HL-60/S4 treated with retinoic acid at 250 ng/mL for 4 days and 3 days (cell line): ENCODE results near the gene LTBP4.

Experiments
- in situ Hi-C: fragments of 300-500 bp; cut with MboI; formaldehyde crosslinking; loops from 2 replicates; pipeline ENCODE4 v1.7.0; 2022; ENCODE audit warnings: low sequenced_read_pairs

LTBP4 gene

DNA sequence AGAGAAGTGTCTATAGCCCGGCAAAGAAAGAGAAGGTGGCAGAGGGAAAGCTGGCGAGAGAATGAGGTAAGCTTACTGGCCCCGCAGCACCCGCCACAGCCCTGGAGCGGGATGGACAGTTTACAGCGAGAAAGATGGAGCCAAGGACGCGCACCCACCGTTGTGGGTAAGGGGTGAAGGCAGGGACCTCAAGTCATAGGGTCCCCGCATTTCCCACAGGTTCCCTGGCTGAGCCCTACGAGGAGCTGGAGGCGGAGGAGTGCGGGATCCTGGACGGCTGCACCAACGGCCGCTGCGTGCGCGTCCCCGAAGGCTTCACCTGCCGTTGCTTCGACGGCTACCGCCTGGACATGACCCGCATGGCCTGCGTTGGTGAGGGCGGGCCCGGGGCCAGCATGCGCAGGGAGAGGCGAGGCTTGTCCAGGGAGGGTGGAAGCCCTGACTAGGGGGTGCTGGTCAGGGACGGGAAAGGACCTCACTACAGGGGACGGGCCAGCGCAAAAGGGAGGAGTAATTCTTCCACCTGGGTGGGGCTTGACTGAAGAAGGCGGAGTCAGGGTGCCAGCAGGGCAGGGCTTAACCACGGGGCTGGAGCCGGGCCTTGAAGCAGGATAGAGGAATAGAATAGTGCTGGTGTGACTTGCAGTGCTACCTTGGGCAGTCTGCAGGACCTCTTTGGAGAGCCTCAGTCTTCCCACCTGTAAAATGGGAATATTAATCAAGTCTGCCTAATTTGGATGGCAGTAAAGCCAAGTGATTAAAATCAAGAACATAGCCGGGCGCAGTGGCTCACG is 26.5 kb downstream of the LTBP4 start:
- in situ Hi-C loops: no loop called here

GRCh38 chr19:40629346-40629745 is 28.2 kb downstream of the LTBP4 start:
- in situ Hi-C loops: no loop called here

DNA sequence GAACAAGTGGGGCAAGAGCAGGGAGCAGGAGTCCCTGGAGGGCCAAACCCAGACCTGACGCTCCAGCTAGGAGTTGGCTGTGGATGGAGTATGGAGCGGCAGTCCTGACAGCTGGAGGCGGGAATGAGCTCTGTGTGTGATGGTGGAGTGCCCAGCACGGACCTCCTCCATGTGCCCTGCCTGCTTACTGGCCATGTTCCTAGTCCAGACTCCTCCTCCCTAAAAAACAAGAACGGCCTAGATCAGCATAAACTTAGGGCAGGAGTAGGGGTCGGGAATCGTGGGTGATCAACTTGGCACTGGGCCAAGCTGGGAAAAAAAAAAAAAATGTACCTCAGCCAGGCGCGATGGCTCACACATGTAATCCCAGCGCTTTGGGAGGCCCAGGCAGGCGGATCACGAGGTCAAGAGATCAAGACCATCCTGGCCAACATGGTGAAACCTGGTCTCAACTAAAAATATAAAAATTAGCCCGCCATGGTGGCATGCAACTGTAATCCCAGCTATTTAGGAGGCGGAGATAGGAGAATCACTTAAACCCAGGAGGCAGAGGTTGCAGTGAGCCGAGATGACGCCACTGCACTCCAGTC is 29.5 kb downstream of the LTBP4 start:
- in situ Hi-C loops: no loop called here

GRCh38 chr19:40632311-40633036 is 31.3 kb downstream of the LTBP4 start:
- in situ Hi-C loops: no loop called here

DNA sequence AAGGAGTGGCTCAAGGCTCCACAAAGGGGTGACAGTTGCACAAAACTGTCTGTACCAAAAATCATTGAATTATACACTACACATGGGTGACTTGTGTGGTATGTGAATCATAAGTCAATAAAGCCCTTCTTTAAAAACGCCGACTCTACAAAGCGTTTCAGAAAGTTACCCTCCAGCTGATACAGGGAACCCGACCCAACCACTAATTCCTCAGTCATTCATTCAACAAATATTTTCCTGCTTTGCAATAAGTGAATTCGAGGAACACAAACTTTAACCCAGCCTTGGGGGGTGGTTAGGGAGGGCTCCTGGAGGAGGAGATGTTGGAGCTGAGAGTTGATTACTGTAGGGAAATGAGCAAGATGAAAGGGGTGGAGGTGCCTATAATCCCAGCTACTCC is 32.0 kb downstream of the LTBP4 start:
- in situ Hi-C loops: no loop called here

DNA sequence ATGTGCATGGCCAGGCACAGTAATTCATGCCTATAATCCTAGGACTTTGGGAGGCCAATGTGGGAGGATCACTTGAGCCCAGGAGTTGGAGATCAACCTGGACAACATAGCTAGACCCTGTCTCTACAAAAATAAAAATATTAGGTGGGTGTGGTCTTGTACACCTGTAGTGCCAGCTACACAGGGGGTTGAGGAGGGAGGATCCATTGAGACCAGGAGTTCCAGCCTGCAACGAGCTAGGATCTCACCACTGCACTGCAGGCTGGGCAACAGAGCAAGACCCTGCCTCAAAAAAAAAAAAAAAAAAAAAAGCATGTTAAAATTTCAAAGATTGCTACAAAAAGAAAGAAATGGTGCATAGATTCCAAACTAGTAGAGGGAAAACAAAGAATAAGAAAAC is 37.2 kb downstream of the LTBP4 start:
- in situ Hi-C loops: no loop called here

GRCh38 chr19:40639638-40639982 is 38.4 kb downstream of the LTBP4 start:
- in situ Hi-C loops: no loop called here

- in situ Hi-C loops: no loop called here
These were observed 39.6 kb downstream of the LTBP4 start for GRCh38 chr19:40640744-40641143.

DNA sequence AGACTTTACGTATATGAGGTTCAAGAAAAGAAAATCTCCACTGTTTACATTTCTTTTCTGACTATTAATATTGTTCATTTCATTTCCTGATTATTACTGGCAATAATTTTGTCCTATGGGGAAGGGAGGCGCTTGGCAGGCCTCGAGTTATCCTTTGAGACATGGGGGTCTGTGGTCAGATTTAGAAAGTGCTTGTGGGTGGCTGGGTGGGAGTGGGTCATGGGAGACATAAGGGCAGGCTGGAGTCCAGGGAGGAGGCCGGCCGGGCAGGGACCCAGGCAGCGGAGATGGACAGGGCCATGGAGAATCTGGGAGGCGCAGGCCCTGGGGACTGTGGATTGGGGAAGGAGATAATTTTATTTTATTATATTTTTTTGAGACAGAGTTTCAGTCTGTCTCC is 40.1 kb downstream of the LTBP4 start:
- in situ Hi-C loops: no loop called here

DNA sequence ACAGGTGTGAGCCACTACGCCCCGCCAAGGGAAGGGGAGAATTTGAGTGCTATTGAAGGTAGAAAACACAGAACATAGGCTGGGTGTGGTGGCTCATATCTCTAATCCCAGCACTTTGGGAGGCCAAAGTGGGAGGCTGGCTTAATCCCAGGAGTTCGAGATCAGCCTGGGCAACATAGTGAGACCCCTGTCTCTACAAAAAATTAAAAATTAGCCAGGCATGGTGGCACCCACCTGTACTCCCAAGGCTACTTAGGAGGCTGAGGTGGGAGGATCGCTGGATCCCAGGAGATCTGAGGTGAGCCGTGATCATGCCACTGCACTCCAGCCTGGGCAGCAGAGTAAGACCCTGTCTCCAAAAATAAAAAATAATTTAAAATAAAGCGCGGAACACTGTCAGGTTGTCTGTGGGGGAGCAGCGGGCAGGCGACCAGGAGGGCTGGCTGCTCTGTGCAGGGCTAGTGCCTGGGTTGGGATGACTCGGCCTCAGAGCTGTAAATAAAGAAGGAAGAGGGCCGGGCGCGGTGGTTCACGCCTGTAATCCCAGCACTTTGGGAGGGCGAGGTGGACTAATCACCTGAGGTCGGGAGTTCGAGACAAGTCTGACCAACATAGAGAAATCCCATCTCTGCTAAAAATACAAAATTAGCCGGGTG is 41.0 kb downstream of the LTBP4 start:
- in situ Hi-C loops: no loop called here

DNA sequence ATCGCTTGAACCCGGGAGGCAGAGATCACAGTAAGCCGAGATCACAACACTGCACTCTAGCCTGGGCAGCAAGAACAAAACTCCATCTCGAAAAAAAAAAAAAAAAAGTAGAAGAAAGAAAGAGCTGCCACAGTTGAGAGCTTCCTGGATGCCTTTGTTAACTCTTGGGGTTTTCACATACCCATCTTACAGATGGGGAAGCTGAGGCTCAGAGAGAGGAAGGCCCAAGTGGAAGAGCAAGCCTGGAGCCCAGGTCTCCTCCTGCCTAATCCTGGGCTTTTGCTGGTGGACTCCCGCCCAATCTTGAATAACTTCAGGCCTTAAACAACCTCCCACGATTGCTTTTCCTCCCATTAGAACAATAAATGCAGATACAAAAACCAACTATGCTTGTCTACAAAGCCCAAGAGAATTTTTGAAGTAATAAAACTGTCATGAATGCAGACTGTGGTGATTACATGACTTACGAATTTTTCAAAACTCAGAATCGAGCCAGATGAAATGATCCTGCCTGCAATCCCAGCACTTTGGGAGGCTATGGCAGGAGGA is 41.7 kb downstream of the LTBP4 start:
- in situ Hi-C loops: no loop called here

DNA sequence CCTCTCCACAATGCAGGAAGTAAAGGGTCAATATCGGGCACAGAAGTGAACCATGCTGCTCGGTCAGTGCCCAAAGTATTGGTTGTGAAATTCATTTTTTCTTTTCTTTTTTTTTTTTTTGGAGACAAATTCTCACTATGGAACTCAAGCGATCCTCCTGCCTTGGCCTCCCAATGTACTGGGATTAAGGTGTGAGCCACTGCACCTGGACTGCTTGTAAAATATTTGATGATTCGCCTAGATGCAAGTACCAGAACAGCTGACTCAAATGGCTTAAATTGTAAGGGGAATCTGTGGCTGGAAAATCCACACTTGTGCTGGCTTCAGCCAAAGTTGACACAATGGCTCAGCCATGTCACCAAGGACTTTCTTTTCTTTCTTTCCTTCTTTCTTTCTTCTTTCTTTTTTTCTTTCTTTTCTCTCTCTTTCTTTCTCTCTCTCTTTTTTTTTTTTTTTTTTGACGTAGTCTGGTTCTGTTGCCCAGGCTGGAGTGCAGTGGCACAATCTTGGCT is 45.6 kb downstream of the LTBP4 start:
- in situ Hi-C loops: no loop called here

DNA sequence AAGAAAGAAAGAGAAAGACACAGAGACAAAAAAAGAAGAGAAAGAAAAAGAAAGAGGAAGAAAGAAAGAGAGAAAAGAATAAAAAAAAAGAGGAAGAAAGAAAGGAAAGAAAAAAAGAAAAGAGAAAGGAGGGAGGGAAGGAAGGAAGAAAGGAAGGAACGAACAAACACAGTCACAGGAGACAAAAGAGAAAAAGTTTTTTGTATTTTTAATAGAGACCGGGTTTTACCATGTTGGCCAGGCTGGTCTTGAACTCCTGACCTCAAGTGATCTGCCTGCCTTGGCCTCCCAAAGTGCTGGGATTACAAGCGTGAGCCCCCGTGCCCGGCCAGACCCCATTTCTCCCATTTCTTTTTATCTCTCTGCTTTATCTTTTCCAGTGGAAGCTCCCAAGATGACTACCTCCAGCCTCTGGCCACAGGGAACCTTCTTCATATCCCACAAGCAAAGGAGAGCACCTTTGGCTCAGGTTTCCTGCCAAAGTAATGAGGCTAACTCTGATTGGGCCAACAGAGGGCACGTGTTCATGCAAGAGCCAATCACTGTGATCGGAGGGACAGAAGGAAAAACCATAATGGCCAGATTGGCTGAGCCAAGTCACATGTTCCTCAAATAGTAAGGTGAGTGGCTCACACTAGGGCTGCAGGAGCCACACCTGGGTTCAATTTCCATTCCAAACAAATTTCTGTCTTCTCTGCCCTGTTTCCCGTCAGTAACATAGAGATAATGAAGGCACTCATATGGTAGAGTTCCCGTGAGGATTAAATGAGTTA is 48.9 kb downstream of the LTBP4 start:
- in situ Hi-C loops: loop anchor here (25.0 kb wide), 1 partner anchor 487 kb away; no protein-coding TSS in a partner anchor

DNA sequence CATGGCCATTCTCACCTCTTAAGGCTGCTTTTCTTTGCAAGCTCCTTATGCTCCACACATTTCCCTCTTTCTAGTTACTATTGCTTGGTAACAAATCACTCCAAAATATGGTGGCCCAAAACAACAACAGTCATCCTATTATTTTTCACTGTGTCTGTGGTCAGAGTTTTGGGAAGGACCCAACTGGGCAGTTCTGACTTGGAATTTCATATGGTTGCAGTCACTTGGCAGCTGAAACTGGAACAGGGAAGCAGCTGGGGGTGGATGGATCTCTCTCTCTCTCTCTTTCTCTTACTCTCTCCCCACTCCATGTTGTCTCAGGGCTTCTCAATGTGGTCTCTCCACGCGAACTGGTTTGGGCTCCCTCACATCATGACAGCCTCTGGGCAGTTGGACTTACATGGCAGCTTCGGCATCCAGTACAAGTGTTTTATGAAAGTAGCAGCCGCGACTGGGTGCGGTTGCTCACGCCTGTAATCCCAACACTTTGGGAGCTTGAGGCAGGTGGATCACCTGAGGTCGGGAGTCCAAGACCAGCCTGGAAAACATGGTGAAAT is 49.7 kb downstream of the LTBP4 start:
- in situ Hi-C loops: loop anchor here (25.0 kb wide), 1 partner anchor 486 kb away; no protein-coding TSS in a partner anchor

DNA sequence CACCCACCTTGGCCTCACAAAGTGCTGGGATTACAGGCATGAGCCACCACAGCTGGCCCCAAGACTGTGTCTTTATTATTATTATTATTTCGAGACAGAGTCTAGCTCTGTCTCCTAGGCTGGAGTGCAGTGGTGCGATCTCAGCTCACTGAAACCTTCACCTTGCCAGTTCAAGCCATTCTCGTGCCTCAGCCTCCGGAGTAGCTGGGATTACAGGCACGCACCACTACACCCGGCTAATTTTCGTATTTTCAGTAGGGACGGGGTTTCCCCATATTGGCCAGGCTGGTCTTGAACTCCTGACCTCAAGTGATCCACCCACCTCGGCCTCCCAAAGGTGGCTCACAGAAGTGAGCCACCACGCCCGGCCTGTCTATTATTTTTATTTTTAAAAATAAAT is 51.1 kb downstream of the LTBP4 start:
- in situ Hi-C loops: loop anchor here (25.0 kb wide), 1 partner anchor 485 kb away; no protein-coding TSS in a partner anchor

DNA sequence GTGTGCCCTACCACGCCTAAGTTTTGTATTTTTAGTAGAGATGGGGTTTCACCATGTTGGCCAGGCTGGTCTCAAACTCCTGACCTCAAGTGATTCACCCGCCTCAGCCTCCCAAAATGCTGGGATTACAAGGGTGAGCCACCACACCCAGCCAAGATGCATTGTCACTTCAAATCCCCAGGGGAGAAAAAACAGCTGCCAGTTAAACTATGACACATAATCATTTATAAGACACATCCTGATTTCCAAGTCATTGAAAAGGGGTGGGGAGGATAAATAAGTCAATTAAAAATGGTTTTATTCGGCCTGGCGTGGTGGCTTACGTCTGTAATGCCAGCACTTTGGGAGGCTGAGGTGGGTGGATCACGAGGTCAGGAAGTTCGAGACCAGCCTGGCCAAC is 54.5 kb downstream of the LTBP4 start:
- in situ Hi-C loops: loop anchor here (25.0 kb wide), 1 partner anchor 482 kb away; no protein-coding TSS in a partner anchor

- in situ Hi-C loops: loop anchor here (25.0 kb wide), 1 partner anchor 479 kb away; no protein-coding TSS in a partner anchor
These were observed 56.9 kb downstream of the LTBP4 start for GRCh38 chr19:40658031-40658430.

DNA sequence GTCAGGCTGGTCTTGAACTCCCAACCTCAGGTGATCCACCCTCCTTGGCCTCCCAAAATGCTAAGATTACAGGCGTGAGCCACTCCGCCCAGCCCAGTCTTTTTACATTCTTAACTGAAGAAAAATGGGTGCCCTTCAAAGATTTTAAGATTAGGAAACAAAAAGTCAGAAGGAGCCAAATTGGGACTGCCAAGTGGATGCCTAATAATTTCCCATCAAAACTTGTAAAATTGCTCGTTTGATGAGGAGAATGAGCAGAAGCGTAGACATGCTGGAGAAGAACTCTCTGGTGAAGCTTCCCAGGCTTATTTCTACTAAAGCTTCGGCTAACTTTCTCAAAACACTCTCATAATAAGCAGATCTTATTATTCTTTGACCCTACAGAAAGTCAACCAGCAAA is 57.9 kb downstream of the LTBP4 start:
- in situ Hi-C loops: loop anchor here (25.0 kb wide), 1 partner anchor 478 kb away; no protein-coding TSS in a partner anchor

DNA sequence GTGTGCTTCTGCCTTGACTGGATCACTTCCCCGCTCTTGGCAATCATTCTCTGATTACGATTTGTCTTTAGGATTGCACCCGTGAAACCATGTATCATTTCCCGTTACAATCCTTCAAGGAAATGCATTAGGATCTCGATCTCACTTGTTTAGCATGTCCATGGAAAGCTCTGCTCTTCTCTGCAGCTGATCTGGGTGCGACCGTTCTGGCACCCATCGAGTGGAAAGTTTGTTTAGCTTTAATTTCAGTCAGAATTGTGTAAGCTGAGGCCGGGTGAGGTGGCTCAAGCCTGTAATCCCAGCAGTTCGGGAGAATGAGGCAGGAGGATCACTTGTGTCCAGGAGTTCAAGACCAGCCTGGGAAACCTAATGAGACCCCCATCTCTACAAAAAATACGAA is 58.4 kb downstream of the LTBP4 start:
- in situ Hi-C loops: loop anchor here (25.0 kb wide), 1 partner anchor 478 kb away; no protein-coding TSS in a partner anchor
